Uterus (tissue), 4 donors: ENCODE data around the gene OR5D16. TPM values are rescaled to one million over a fixed set of nuclear protein-coding genes. Genes with fewer than 3 reads are reported as not detected.
"Not testable (repeated sequence)": the region's sequence is repeated elsewhere in the genome, so short reads cannot be mapped to it uniquely, and the experiment has no call there.

Source experiments
- DNase-seq, 2 donors: peaks; one replicate each; pipeline ENCODE4 v3.0.0-alpha.2; 2019 to 2020
- H3K27ac ChIP-seq, 2 donors: fragments of 200-600 bp; sonication (generic); 1 replicate in 1 of 2; 2 replicates in 1 of 2; pipeline ENCODE4 v1.5.1; 2016 to 2018
- H3K27me3 ChIP-seq, 2 donors: fragments of 200-600 bp; sonication (generic); one replicate each; pipeline ENCODE4 v1.5.1; 2018 to 2019; ENCODE audit warnings: control low read depth in 1 of 2
- H3K36me3 ChIP-seq, 2 donors: fragments of 200-600 bp; sonication (generic); one replicate each; pipeline ENCODE4 v1.5.1; 2019; ENCODE audit warnings: control low read depth in 1 of 2
- H3K4me1 ChIP-seq, 2 donors: fragments of 200-600 bp; sonication (generic); one replicate each; pipeline ENCODE4 v1.5.1; 2018 to 2019; ENCODE audit warnings: control low read depth in 1 of 2
- H3K4me3 ChIP-seq, 2 donors: fragments of 200-600 bp; sonication (generic); 1 replicate in 1 of 2; 2 replicates in 1 of 2; pipeline ENCODE4 v1.5.1; 2018 to 2019; ENCODE audit warnings: mild to moderate bottlenecking in 1 of 2
- H3K9me3 ChIP-seq, 2 donors: fragments of 200-600 bp; sonication (generic); one replicate each; pipeline ENCODE4 v1.5.1; 2019; ENCODE audit warnings: control low read depth in 1 of 2
- POLR2A ChIP-seq, 2 donors: fragments of 450-650 bp; IDR thresholded peaks; one replicate each; pipeline ENCODE4 v1.6.1; 2016; ENCODE audit warnings: antibody characterized with exemption in 2 of 2, mild to moderate bottlenecking in 1 of 2, moderate library complexity in 1 of 2
- intact Hi-C: fragments of 100-400 bp; cut with DNase I; formaldehyde crosslinking; loops from one replicate; pipeline ENCODE4 v1.15.1; 2023; ENCODE audit warnings: low total_unique reads
- small RNA-seq: library from RNA; depleted of rRNA; stranded (forward); fragments of <200 nt; gene quantifications from one replicate; pipeline ENCODE3, GENCODE V24; 2016
- total RNA-seq, 4 donors: library from RNA; depleted of rRNA in 3 of 4; stranded (reverse); fragments of >200 nt in 3 of 4; gene quantifications; one replicate each; pipeline versions ENCODE4 v1.1.0 to v1.2.4, GENCODE V29; 2014 to 2023
- TF ChIP-seq, protein P1 (sequence below), 4 experiments: fragments of 200-600 bp in 2 of 4; fragments of 450-650 bp in 2 of 4; sonication (generic) in 2 of 4; IDR thresholded peaks; one replicate each; pipeline ENCODE4 v1.5.1; 2016 to 2019; ENCODE audit warnings: antibody characterized with exemption in 4 of 4, mild to moderate bottlenecking in 2 of 4, moderate library complexity in 1 of 4
- donor health status: DM: yes; HTN: yes; CAD: no.

Gene OR5D16
- total RNA-seq, 4 donors from 2014 or later: not detected

- H3K36me3 ChIP-seq: no peaks in the 10 kb centered on the region
- H3K9me3 ChIP-seq: no peaks in the 10 kb centered on the region
- no peak for DNase-seq
- no peak overlapping the region for H3K4me3 ChIP-seq
- TF ChIP-seq, protein P1, sequence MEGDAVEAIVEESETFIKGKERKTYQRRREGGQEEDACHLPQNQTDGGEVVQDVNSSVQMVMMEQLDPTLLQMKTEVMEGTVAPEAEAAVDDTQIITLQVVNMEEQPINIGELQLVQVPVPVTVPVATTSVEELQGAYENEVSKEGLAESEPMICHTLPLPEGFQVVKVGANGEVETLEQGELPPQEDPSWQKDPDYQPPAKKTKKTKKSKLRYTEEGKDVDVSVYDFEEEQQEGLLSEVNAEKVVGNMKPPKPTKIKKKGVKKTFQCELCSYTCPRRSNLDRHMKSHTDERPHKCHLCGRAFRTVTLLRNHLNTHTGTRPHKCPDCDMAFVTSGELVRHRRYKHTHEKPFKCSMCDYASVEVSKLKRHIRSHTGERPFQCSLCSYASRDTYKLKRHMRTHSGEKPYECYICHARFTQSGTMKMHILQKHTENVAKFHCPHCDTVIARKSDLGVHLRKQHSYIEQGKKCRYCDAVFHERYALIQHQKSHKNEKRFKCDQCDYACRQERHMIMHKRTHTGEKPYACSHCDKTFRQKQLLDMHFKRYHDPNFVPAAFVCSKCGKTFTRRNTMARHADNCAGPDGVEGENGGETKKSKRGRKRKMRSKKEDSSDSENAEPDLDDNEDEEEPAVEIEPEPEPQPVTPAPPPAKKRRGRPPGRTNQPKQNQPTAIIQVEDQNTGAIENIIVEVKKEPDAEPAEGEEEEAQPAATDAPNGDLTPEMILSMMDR (IDR thresholded peaks at IDR 0.05): no peak
- TF ChIP-seq POLR2A (IDR thresholded peaks at IDR 0.05): no peak
- no peaks in the 10 kb centered on the region for H3K4me1 ChIP-seq
- no peak overlapping the region for H3K27ac ChIP-seq
- no peaks in the 10 kb centered on the region for H3K27me3 ChIP-seq
- intact Hi-C loops: no loop called here
These were observed 13.6 kb downstream of the OR5D16 start for GRCh38 chr11:55852141-55852540.

DNA sequence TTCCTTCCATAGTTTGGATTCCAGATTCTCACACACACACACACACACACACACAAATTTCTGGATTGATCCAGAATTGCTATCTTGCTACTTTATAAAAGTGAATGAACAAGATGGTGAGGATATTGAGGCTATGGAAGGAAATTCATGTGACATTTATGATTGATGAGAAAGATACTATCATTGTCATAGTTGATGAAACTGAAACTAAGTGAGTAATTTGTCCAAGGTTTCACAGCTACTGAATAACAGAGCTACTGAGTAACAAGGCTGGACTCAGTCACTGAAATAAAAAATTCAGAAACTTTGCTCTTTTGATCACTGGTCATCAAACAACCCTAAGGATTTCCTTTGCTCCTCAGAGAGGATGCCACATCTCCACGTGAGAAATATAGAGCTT is 16.2 kb downstream of the OR5D16 start:
- no peaks in the 10 kb centered on the region for H3K4me1 ChIP-seq
- no peaks in the 10 kb centered on the region for H3K27me3 ChIP-seq
- intact Hi-C loops: no loop called here
- no peak overlapping the region for H3K4me3 ChIP-seq
- no peaks in the 10 kb centered on the region for H3K36me3 ChIP-seq
- H3K9me3 ChIP-seq: no peaks in the 10 kb centered on the region
- no peak overlapping the region for H3K27ac ChIP-seq
- no peak for TF ChIP-seq POLR2A (IDR thresholded peaks at IDR 0.05)
- TF ChIP-seq, protein P1 (IDR thresholded peaks at IDR 0.05): no peak
- no peak for DNase-seq

GRCh38 chr11:55867354-55867753 is 28.8 kb downstream of the OR5D16 start:
- intact Hi-C loops, DNase-seq, H3K4me1 ChIP-seq, H3K9me3 ChIP-seq, H3K4me3 ChIP-seq, H3K27me3 ChIP-seq, H3K36me3 ChIP-seq, H3K27ac ChIP-seq: not testable (repeated sequence)

DNA sequence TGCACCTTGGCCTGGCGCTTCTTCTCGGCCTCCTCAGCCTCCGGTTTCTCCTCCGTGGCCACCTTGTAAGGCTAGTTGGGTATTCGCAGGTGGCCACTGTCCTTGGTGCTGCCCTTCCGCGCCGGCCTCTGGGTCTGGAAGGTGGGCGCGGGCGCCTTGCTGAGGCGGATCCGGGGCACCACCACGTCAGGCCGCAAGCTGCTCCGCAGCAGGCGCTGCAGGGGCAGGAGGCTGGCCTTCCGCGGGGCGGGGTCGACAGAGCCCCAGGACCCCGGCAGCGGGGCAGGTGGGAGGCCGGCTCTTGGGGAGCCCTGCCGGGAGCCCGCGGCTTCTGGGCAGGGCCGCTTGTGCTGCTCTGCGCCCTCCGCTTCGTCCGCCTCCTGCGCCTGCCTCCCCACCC is 34.2 kb downstream of the OR5D16 start:
- H3K27me3 ChIP-seq, intact Hi-C loops, H3K4me3 ChIP-seq, H3K9me3 ChIP-seq, H3K36me3 ChIP-seq, H3K4me1 ChIP-seq, H3K27ac ChIP-seq, DNase-seq: not testable (repeated sequence)

GRCh38 chr11:55873146-55873545 is 34.6 kb downstream of the OR5D16 start:
- H3K9me3 ChIP-seq, H3K4me3 ChIP-seq, DNase-seq, H3K27ac ChIP-seq, H3K4me1 ChIP-seq, H3K27me3 ChIP-seq, intact Hi-C loops, H3K36me3 ChIP-seq: not testable (repeated sequence)

DNA sequence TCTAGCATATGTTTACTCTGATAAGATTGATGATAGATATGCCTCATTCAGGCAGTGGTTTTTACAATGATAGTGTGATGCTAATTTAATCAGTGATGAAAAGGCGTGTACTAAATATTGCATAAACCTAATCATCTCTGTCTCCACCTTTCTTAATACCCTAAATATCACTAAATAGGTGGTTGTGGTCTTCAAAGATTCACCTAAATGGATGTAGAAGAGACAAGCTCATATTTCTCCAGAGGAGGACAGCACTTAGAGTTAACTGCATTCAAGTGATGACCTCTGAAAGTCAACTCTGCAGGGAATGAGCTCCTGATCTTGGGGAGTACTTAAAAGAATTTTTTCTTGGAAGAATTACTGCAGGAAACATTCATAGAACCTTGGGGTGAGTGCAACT is 44.4 kb downstream of the OR5D16 start, which contains the start of gene TRIM51:
Gene TRIM51, plus strand, starts transcription at position 301 of the 400 bp plus-strand sequence. CDS start 2,132 bp downstream, outside the sequence.
- H3K27me3 ChIP-seq, H3K4me1 ChIP-seq: not testable (repeated sequence)

GRCh38 chr11:55884995-55885394 is 46.4 kb downstream of the OR5D16 start:
- H3K9me3 ChIP-seq, H3K4me3 ChIP-seq, H3K27ac ChIP-seq, intact Hi-C loops, H3K36me3 ChIP-seq, DNase-seq, H3K27me3 ChIP-seq, H3K4me1 ChIP-seq: not testable (repeated sequence)

More for the DNA sequence above, 44.4 kb downstream of the OR5D16 start, which contains the start of gene TRIM51:
- intact Hi-C loops, DNase-seq, H3K9me3 ChIP-seq, H3K36me3 ChIP-seq, H3K4me3 ChIP-seq, H3K27ac ChIP-seq: not testable (repeated sequence)

GRCh38 chr11:55885481-55885880 is 46.9 kb downstream of the OR5D16 start:
- DNase-seq, H3K36me3 ChIP-seq, H3K27ac ChIP-seq, H3K9me3 ChIP-seq, H3K4me3 ChIP-seq, intact Hi-C loops, H3K4me1 ChIP-seq, H3K27me3 ChIP-seq: not testable (repeated sequence)

Small RNAs within 50 kb of the gene (small RNA-seq; reads per million reads assigned to genes)
- not detected for gene AC036111.3

Other genes starting within 250 kb of the OR5D16 start
- not detected for gene OR4C11, start 231.1 kb upstream of the OR5D16 start, total RNA-seq
- not detected for gene OR4P4, start 203.6 kb upstream of the OR5D16 start, total RNA-seq
- not detected for gene OR4S2, start 190.4 kb upstream of the OR5D16 start, total RNA-seq
- gene OR4C6, start 176.6 kb upstream of the OR5D16 start, total RNA-seq: not detected
- not detected for gene OR5D13, start 65.3 kb upstream of the OR5D16 start, total RNA-seq
- not detected for gene OR5D14, start 43.2 kb upstream of the OR5D16 start, total RNA-seq
- gene OR5L1, start 27.4 kb upstream of the OR5D16 start, total RNA-seq: not detected
- not detected for gene OR5D18, start 19.1 kb upstream of the OR5D16 start, total RNA-seq
- not detected for gene OR5L2, start 11.5 kb upstream of the OR5D16 start, total RNA-seq
- gene TRIM51, start 44.5 kb downstream of the OR5D16 start, total RNA-seq: not detected
- gene OR5W2, start 75.8 kb downstream of the OR5D16 start, total RNA-seq: not detected
- not detected for gene OR5I1, start 97.6 kb downstream of the OR5D16 start, total RNA-seq
- gene OR10AG1, start 131.2 kb downstream of the OR5D16 start, total RNA-seq: not detected
- gene OR5F1, start 155.9 kb downstream of the OR5D16 start, total RNA-seq: not detected
- gene OR5AS1, start 188.9 kb downstream of the OR5D16 start, total RNA-seq: not detected